Osteoblast (primary cell): ENCODE results near the gene HDAC4. TPM values are rescaled to one million over a fixed set of nuclear protein-coding genes. Genes with fewer than 3 reads are reported as not detected.

Source experiments
- DNase-seq: peaks from one replicate; pipeline ENCODE4 v3.0.0; 2011; ENCODE audit warnings: low spot score, mixed read lengths; ENCODE audit not compliant: insufficient read length; ENCODE audit errors: missing footprints
- H2AFZ ChIP-seq: 2 replicates; pipeline ENCODE4 v1.6.0; 2011; ENCODE audit warnings: mild to moderate bottlenecking, low read length
- H3K27ac ChIP-seq: 2 replicates; pipeline ENCODE4 v1.5.1; 2011; ENCODE audit warnings: mild to moderate bottlenecking, low read depth, low read length, moderate library complexity
- H3K27me3 ChIP-seq: 2 replicates; pipeline ENCODE4 v1.6.0; 2012; ENCODE audit warnings: mild to moderate bottlenecking, control low read depth, inconsistent platforms, low read length, moderate library complexity; ENCODE audit not compliant: insufficient read depth
- H3K36me3 ChIP-seq: 2 replicates; pipeline ENCODE4 v1.5.1; 2011; ENCODE audit warnings: mild to moderate bottlenecking, low read length, control low read depth, moderate library complexity; ENCODE audit not compliant: insufficient read depth
- H3K4me1 ChIP-seq: 2 replicates; pipeline ENCODE4 v1.5.1; 2011; ENCODE audit warnings: mild to moderate bottlenecking, low read length, control low read depth, moderate library complexity; ENCODE audit not compliant: insufficient read depth
- H3K4me2 ChIP-seq: 2 replicates; pipeline ENCODE4 v1.6.0; 2011; ENCODE audit warnings: mild to moderate bottlenecking, low read length; ENCODE audit not compliant: insufficient read depth
- H3K4me3 ChIP-seq: fragments of 200-600 bp; sonication (generic); 3 replicates; pipeline ENCODE4 v1.5.1; 2012; ENCODE audit warnings: mild to moderate bottlenecking, low read length, inconsistent platforms; ENCODE audit not compliant: insufficient read depth
- H3K79me2 ChIP-seq: 2 replicates; pipeline ENCODE4 v1.6.0; 2012; ENCODE audit warnings: mild to moderate bottlenecking, low read length, control low read depth, inconsistent platforms; ENCODE audit not compliant: insufficient read depth
- H3K9me3 ChIP-seq: 2 replicates; pipeline ENCODE4 v1.5.1; 2011; ENCODE audit warnings: low read depth, low read length, control low read depth
- H4K20me1 ChIP-seq: 2 replicates; pipeline ENCODE4 v1.6.0; 2012; ENCODE audit warnings: mild to moderate bottlenecking, low read length, control low read depth; ENCODE audit not compliant: insufficient read depth
- CTCF ChIP-seq: IDR thresholded peaks from 2 replicates; pipeline ENCODE4 v1.5.1; 2011; ENCODE audit warnings: mild to moderate bottlenecking, low read depth, low read length, moderate library complexity; ENCODE audit errors: extremely low read depth
- total RNA-seq: library from RNA; depleted of rRNA; stranded (reverse); fragments of >200 nt; gene quantifications from 2 replicates; pipeline ENCODE4 v1.2.3, GENCODE V29; 2012

Gene HDAC4
- total RNA-seq, 1 donor = 30.8 TPM

GRCh38 chr2:239211396-239212094 lies 189.3 kb downstream of the HDAC4 start:
- H3K79me2 ChIP-seq = peaks cover 6% of the 10 kb centered on the region
- no peaks in the 10 kb centered on the region for H3K27me3 ChIP-seq
- no peaks in the 10 kb centered on the region for H3K36me3 ChIP-seq
- no peak overlapping the region for H3K4me2 ChIP-seq
- H3K4me3 ChIP-seq = no peak overlapping the region
- TF ChIP-seq CTCF = no peak
- no peaks in the 10 kb centered on the region for H3K9me3 ChIP-seq
- no peak overlapping the region for H2AFZ ChIP-seq
- no peaks in the 10 kb centered on the region for H3K4me1 ChIP-seq
- H3K27ac ChIP-seq = no peak overlapping the region
- no peak for DNase-seq
- H4K20me1 ChIP-seq = peaks cover 27% of the 10 kb centered on the region

GRCh38 chr2:239209783-239210182 lies 191.0 kb downstream of the HDAC4 start:
- no peak for TF ChIP-seq CTCF
- Histone ChIP-seq H3K79me2 (peaks cover 7% of the 10 kb centered on the region), H3K4me3 (no peak overlapping the region), H4K20me1 (peaks cover 27% of the 10 kb centered on the region), H3K27ac (no peak overlapping the region), H3K9me3 (no peaks in the 10 kb centered on the region), H3K4me2 (no peak overlapping the region), H3K27me3 (no peaks in the 10 kb centered on the region), H3K36me3 (no peaks in the 10 kb centered on the region), H2AFZ (no peak overlapping the region), H3K4me1 (no peaks in the 10 kb centered on the region)
- DNase-seq = no peak

GRCh38 chr2:239208465-239209180 lies 192.2 kb downstream of the HDAC4 start:
- no peak overlapping the region for H2AFZ ChIP-seq
- DNase-seq = no peak
- H3K9me3 ChIP-seq = no peaks in the 10 kb centered on the region
- H3K79me2 ChIP-seq = peaks cover 4% of the 10 kb centered on the region
- TF ChIP-seq CTCF = no peak
- no peak overlapping the region for H3K27ac ChIP-seq
- no peak overlapping the region for H3K4me3 ChIP-seq
- H3K36me3 ChIP-seq = no peaks in the 10 kb centered on the region
- H3K4me2 ChIP-seq = no peak overlapping the region
- no peaks in the 10 kb centered on the region for H3K4me1 ChIP-seq
- peaks cover 22% of the 10 kb centered on the region for H4K20me1 ChIP-seq
- H3K27me3 ChIP-seq = no peaks in the 10 kb centered on the region

- Histone ChIP-seq H3K79me2 (peaks cover 2% of the 10 kb centered on the region), H2AFZ (no peak overlapping the region), H3K27me3 (no peaks in the 10 kb centered on the region), H3K27ac (no peak overlapping the region), H4K20me1 (peaks cover 19% of the 10 kb centered on the region), H3K36me3 (no peaks in the 10 kb centered on the region), H3K4me1 (no peaks in the 10 kb centered on the region), H3K9me3 (no peaks in the 10 kb centered on the region), H3K4me2 (no peak overlapping the region), H3K4me3 (no peak overlapping the region)
- DNase-seq = no peak
- TF ChIP-seq CTCF = no peak
Observed at GRCh38 chr2:239206851-239207250, 194.0 kb downstream of the HDAC4 start.
